T-helper 17 cell (primary cell): ENCODE results near the gene ME3. TPM values are rescaled to one million over a fixed set of nuclear protein-coding genes. Genes with fewer than 3 reads are reported as not detected.
"Not testable (repeated sequence)": the region's sequence is repeated elsewhere in the genome, so short reads cannot be mapped to it uniquely, and the experiment has no call there.

Source experiments
- ATAC-seq: fragments of 150-1000 bp; cut with Tn5 transposase; 2 replicates; pipeline ENCODE4 v1.10.0; 2021; ENCODE audit warnings: mild to moderate bottlenecking, moderate library complexity
- DNase-seq, 3 donors: peaks; one replicate each; pipeline versions ENCODE4 v3.0.0 to v3.0.0-alpha.2; 2020 to 2021
- H3K9me3 ChIP-seq: one replicate; pipeline ENCODE4 v1.7.0; 2013; ENCODE audit warnings: low read length, mild to moderate bottlenecking; ENCODE audit not compliant: control insufficient read depth, poor library complexity, severe bottlenecking
- H3K27ac Mint-ChIP-seq: one replicate; pipeline ENCODE4 v1.8.0; 2022; ENCODE audit warnings: mild to moderate bottlenecking, moderate library complexity, mixed read lengths
- H3K27me3 Mint-ChIP-seq: one replicate; pipeline ENCODE4 v1.8.0; 2022; ENCODE audit warnings: mixed read lengths
- H3K36me3 Mint-ChIP-seq: one replicate; pipeline ENCODE4 v1.8.0; 2022; ENCODE audit warnings: low read depth, mixed read lengths
- H3K4me1 Mint-ChIP-seq: one replicate; pipeline ENCODE4 v1.8.0; 2022; ENCODE audit warnings: mild to moderate bottlenecking, mixed read lengths
- H3K4me3 Mint-ChIP-seq: one replicate; pipeline ENCODE4 v1.8.0; 2022; ENCODE audit warnings: mild to moderate bottlenecking, moderate library complexity, mixed read lengths
- total RNA-seq, 4 donors: library from RNA in 2 of 4; stranded (reverse) in 2 of 4; gene quantifications; one replicate each; pipeline ENCODE4 v1.2.3 and lab custom pipeline; 2022 to 2026

ME3 gene
- total RNA-seq, 2 donors from 2014 or later, result 2.7 to 3.3 TPM

DNA sequence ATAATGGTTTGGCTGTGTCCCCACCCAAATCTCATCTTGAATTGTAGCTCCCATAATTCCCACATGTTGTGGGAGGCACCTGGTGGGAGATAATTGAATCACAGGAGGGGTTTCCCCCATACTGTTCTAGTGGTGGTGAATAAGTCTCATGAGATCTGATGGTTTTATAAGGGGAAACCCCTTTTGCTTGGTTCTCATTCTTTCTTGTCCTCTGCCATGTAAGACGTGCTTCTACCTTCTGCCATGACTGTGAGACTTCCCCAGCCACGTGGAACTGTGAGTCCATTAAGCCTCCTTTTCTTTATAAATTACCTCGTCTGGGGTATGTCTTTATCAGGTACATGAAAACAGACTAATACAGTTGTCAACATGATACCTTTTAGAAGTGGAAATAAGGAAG lies 53.0 kb downstream of the ME3 start:
- H3K36me3 Mint-ChIP-seq, ATAC-seq: not testable (repeated sequence)

DNA sequence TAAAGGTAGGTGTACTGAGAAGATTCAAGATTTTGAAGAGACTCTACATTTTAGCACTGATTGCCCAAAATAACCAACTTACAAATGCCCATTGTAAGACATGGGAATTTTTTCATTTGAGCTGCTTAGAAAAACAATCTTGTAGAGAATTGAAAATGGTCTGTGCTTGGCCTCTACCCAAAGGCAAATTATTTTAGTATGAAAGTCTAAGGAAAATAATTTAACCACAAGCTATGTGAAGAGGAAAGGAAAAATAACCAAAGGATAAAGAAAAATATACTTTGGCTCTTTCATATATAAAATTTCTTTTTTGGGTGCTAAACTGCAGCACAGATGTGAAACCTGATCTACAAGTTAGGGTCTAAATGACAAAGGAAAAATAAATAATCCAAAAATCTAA lies 54.9 kb downstream of the ME3 start:
- DNase-seq (no peak), ATAC-seq (no peak)
- Mint-ChIP-seq H3K4me1 (no peaks in the 10 kb centered on the region), H3K4me3 (no peak overlapping the region), H3K27ac (no peak overlapping the region), H3K36me3 (no peaks in the 10 kb centered on the region), H3K27me3 (no peaks in the 10 kb centered on the region)
- peaks cover 5% of the 10 kb centered on the region for H3K9me3 ChIP-seq

More for the DNA sequence above, 53.0 kb downstream of the ME3 start:
- H3K4me3 Mint-ChIP-seq, H3K4me1 Mint-ChIP-seq, DNase-seq, H3K27ac Mint-ChIP-seq, H3K27me3 Mint-ChIP-seq, H3K9me3 ChIP-seq: not testable (repeated sequence)

DNA sequence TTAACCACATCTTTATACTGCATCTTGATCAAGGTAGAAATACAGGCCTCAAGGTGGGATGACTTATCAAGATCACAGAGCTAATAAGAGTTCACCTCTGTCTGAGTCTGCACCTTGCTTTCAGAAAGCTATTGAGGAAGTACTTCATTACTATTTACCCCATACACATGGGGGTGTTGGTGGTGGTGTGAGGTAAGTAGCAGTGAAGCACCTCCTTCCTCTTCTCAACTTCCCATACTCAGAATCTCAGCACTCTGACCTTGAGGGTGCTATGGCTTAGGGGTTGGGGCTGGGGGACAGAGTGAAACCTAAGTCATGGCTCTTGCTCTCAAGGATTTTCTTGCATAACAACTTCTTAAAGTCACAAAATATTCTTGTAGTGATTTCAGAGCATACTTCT lies 56.9 kb downstream of the ME3 start:
- Mint-ChIP-seq H3K4me3 (no peak overlapping the region), H3K4me1 (no peaks in the 10 kb centered on the region), H3K27me3 (no peaks in the 10 kb centered on the region), H3K36me3 (no peaks in the 10 kb centered on the region), H3K27ac (no peak overlapping the region)
- ATAC-seq, result no peak
- DNase-seq, result no peak
- peaks cover 5% of the 10 kb centered on the region for H3K9me3 ChIP-seq

DNA sequence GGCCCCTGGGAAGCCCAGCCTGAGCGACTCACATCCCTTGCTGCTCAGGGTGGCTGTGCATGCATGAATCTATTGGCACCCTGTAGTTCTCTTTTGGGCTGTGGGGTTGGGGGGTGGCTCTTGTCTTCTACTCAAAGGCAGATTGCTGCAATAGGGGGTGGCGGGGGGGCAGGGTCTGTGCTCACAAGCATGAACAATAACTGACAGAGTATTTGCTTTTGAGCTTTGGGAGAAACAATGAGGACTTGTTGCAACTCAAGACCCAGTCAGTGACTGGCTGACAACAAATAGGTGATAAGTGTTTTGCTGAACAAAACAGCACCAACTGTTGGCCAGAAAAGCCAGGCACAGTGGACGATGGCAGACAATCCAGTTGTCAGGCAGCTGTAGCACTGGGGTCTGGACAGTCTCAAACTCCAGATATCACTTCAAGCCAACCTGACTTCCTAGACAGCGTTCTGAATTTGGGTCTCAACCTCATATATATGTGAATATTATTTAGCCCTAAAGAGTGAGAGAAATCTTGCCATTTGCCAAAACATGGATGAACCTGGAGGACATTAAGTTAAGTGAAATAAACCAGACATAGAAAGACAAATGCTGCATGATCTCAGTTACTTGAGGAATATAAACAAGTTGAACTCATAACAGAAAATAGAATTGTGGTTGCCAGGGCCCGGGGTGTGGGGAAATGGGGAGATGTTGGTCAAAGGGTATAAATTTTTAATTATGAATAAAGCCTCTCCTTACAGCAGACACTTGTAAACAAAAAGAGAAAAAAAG lies 61.7 kb downstream of the ME3 start:
- no peak for ATAC-seq
- no peak overlapping the region for H3K4me3 Mint-ChIP-seq

DNA sequence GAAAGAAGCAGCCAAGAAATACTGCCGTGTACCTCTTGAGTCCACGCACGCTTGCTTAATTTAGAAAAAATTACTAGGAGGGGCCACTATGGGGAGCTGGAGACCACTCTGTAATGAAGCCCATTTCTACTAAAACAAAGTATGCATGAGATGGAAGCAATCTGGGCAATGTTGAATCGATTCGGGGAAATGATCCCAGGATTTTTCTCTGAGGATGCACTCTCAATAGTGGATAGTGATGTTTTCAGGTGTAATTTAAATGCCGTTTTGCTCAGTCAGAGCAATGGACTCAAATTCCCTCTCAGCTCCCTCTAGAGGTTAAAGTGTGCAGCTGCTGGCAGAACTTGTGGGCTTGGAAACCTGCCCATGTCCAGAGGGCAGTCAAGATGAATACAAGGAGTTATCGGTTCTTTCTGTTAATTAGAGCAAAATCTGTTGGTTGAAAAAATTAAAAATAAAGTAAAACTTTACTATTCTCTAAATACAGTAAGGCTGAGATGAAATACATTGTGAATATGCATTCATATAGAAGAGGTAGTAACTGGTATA lies 64.1 kb downstream of the ME3 start:
- Mint-ChIP-seq H3K36me3 (no peaks in the 10 kb centered on the region), H3K4me3 (no peak overlapping the region), H3K4me1 (peaks cover 2% of the 10 kb centered on the region), H3K27ac (no peak overlapping the region), H3K27me3 (peaks cover 6% of the 10 kb centered on the region)
- ATAC-seq (peak; percentile 74), DNase-seq (peak in 1 of 3 donors; percentile 8)
- no peaks in the 10 kb centered on the region for H3K9me3 ChIP-seq

More for the DNA sequence above, 61.7 kb downstream of the ME3 start:
- H3K9me3 ChIP-seq, result no peaks in the 10 kb centered on the region
- H3K27me3 Mint-ChIP-seq, result peaks cover 6% of the 10 kb centered on the region
- H3K4me1 Mint-ChIP-seq, result peaks cover 2% of the 10 kb centered on the region
- DNase-seq, result no peak
- H3K27ac Mint-ChIP-seq, result no peak overlapping the region
- no peaks in the 10 kb centered on the region for H3K36me3 Mint-ChIP-seq

DNA sequence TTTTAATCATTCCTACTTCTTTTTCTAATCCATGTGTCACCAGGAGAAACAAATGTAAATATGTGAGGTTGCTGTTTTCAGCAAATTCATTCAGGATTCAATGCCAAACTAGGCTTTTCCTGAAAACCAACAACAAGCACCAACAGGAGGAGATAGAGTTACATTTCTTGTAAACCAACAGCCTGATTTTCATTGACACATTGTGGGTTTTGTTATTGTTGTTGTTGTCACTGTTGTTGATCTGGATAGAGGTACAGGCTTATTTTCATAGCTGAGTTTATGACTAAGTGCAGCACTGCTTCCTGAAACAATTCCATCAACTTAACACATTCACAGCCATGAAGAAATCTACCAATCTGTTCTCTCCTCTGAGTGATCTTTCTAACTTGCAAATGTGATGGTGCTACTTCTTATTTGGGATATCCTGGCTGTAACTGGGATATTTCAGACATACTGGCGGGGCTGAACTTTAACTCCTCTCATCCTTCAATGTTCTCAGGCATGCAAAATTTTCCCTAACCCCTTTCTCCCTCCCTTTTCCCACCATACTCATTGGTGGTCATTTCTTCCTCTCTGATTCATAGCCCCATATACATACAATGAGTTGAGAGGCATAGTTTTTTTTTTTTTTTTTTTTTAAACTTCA lies 65.5 kb downstream of the ME3 start:
- ATAC-seq (no peak), DNase-seq (no peak)
- H3K9me3 ChIP-seq, result no peaks in the 10 kb centered on the region
- no peak overlapping the region for H3K27ac Mint-ChIP-seq
- peaks cover 2% of the 10 kb centered on the region for H3K4me1 Mint-ChIP-seq
- H3K4me3 Mint-ChIP-seq, result no peak overlapping the region
- H3K36me3 Mint-ChIP-seq, result no peaks in the 10 kb centered on the region
- H3K27me3 Mint-ChIP-seq, result peaks cover 6% of the 10 kb centered on the region

DNA sequence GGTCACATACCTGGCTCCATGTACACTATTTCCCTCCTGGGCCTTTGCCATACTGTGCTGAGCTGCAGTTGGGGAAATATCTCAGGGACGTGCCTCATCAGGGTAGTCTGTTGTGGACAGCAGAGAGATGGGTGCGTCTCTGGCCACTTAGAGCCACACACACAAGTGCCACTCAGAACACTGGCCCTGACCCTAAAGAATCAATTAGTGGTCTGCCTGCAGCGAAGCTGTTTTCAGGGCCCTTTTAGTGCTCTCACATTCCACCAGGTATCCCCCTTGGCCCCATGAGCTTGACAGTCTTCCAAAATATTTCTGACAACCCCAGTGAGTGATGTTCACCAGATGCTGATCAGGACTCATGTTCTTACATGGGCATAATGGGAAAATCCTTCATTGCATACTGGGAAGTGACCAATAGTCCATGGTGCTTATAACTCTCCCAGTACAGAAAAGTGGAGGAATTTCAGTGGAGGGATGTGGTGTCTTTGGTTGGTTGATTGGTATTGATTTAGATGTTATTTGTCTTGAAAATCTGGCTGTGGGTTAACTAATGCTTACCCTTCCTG lies 66.1 kb downstream of the ME3 start:
- ATAC-seq (no peak), DNase-seq (no peak)
- Mint-ChIP-seq H3K4me1 (peaks cover 2% of the 10 kb centered on the region), H3K27me3 (peaks cover 6% of the 10 kb centered on the region), H3K36me3 (no peaks in the 10 kb centered on the region), H3K27ac (no peak overlapping the region), H3K4me3 (no peak overlapping the region)
- no peaks in the 10 kb centered on the region for H3K9me3 ChIP-seq

DNA sequence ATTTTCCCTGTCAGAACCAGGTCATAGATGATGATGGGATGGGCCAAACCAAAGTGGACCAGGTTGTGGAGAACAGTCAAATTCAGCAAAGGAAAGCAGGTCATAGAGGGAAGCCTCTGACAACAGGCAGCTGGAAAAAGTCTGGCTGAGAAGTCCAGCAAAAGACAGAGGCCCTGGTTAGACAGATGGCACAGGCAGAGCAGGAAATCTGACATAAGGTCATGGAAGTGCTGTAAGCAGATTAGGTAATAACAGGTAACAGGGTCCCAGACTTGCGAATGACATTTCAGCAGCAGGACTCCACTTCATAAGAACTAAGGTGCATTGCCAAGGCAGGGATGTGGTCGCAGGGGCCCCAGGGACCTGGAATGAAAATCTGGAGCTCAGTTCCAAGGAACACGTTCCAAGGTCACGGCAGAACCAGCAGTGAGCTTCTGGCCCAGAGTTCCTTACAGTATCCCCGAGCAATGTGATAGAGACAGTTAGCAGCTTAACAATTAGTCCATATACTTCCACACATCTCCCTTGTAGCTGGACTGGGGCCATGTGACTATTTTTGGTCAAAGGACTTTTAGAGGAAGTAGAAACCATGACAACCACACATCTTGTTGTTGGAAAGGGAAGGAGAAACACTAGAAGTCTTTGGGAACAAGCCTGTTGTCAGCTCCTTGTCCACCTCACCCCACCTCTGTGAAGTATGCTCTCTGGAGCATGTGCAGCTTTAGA lies 75.4 kb downstream of the ME3 start:
- no peak overlapping the region for H3K4me3 Mint-ChIP-seq
- no peaks in the 10 kb centered on the region for H3K36me3 Mint-ChIP-seq
- ATAC-seq (no peak), DNase-seq (no peak)
- H3K27me3 Mint-ChIP-seq, result no peaks in the 10 kb centered on the region
- H3K4me1 Mint-ChIP-seq, result peaks cover 5% of the 10 kb centered on the region
- no peaks in the 10 kb centered on the region for H3K9me3 ChIP-seq
- no peak overlapping the region for H3K27ac Mint-ChIP-seq

DNA sequence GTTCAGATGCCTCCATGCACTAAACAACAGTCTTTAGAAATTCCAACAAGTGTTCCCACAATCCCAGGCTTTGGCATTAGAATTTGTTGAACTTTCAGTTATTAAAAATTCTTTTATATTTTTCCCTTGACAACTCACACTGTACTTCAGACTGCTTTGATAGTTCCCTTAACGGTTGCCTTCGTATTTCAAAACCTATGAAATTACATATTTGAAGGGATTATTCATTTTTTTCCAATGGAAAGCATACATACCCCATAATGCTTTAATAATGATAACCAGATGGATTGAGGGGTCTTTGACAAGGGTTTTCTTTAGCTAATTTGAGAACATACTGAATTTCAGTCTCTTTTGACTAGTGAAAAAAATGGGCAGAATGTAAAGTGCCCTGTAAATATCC lies 76.5 kb downstream of the ME3 start:
- H3K27ac Mint-ChIP-seq, result no peak overlapping the region
- no peak for ATAC-seq
- no peak for DNase-seq
- H3K4me3 Mint-ChIP-seq, result no peak overlapping the region
- H3K27me3 Mint-ChIP-seq, result no peaks in the 10 kb centered on the region
- H3K4me1 Mint-ChIP-seq, result peaks cover 5% of the 10 kb centered on the region
- H3K36me3 Mint-ChIP-seq, result no peaks in the 10 kb centered on the region
- H3K9me3 ChIP-seq, result no peaks in the 10 kb centered on the region

DNA sequence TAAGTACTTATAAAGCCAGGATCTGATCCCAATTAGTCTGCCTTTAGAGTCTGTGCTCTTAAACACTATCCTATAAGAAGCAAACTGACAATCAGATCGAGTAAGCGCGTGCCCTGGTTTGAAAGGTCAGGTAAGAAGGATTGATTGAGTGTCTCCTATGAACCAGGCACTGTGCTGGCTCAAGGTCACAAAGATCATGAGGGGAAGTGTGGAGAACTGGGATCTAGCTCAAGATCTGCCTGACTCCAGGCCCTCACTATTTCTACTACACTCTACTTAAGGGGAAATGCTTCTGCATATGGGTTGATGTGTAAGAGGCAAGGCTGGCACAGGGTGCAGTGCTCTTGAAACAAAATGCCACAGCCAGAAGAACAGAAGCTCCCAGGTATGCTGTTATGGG lies 77.0 kb downstream of the ME3 start:
- no peak for ATAC-seq
- DNase-seq, result no peak

DNA sequence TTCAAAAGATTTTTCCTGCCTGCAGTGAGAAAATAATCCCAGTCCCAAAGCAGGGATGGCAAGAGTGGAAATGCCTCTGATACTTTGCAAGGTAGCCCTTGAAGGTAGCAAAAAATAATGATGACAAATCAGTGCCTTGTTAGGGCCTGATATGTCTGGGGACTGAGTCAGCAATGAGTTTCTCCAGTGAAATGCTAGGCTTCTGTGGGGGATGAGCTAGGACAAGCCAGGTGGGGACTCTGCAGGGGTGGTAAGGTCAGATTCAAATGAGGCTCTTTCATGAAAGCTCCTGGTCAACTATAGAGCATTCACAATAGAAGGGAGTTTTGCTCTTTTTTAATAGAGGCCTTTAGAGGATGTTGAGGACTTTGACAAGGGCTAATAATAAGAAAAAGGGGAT lies 77.7 kb downstream of the ME3 start:
- Mint-ChIP-seq H3K4me3 (no peak overlapping the region), H3K36me3 (no peaks in the 10 kb centered on the region), H3K4me1 (peaks cover 5% of the 10 kb centered on the region), H3K27me3 (no peaks in the 10 kb centered on the region), H3K27ac (no peak overlapping the region)
- H3K9me3 ChIP-seq, result no peaks in the 10 kb centered on the region
- ATAC-seq (no peak), DNase-seq (no peak)

More for the DNA sequence above, 77.0 kb downstream of the ME3 start:
- H3K9me3 ChIP-seq, result no peaks in the 10 kb centered on the region
- no peaks in the 10 kb centered on the region for H3K36me3 Mint-ChIP-seq
- peaks cover 5% of the 10 kb centered on the region for H3K4me1 Mint-ChIP-seq
- H3K27me3 Mint-ChIP-seq, result no peaks in the 10 kb centered on the region
- no peak overlapping the region for H3K4me3 Mint-ChIP-seq
- no peak overlapping the region for H3K27ac Mint-ChIP-seq

DNA sequence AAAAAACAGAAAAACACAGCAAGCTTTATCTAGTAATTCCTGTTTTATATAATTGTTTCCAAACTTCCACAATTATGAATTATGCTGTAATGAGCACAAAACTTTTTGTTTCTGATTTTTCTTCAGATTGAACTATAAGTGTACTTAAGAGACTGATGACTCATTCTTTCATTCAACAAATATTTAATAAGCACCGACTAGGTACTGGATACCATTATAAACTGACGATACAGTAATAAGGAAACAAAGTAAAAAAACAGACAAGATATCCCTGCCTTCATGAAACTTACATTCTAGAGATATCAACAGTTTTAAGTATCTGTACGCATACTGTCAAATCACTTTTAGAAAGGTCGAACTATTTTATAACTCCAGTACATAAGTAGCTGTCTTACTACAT lies 78.6 kb downstream of the ME3 start:
- no peaks in the 10 kb centered on the region for H3K27me3 Mint-ChIP-seq
- H3K4me3 Mint-ChIP-seq, result no peak overlapping the region
- no peaks in the 10 kb centered on the region for H3K9me3 ChIP-seq
- H3K36me3 Mint-ChIP-seq, result no peaks in the 10 kb centered on the region
- peaks cover 5% of the 10 kb centered on the region for H3K4me1 Mint-ChIP-seq
- DNase-seq (no peak), ATAC-seq (no peak)
- no peak overlapping the region for H3K27ac Mint-ChIP-seq
